Retina (tissue), 1 donor: ENCODE data around the gene NDFIP1.
"Not testable (repeated sequence)": the region's sequence is repeated elsewhere in the genome, so short reads cannot be mapped to it uniquely, and the experiment has no call there.

Experiments used
- DNase-seq: peaks from one replicate; pipeline ENCODE4 v3.0.0-alpha.2; 2016

NDFIP1 gene

DNA sequence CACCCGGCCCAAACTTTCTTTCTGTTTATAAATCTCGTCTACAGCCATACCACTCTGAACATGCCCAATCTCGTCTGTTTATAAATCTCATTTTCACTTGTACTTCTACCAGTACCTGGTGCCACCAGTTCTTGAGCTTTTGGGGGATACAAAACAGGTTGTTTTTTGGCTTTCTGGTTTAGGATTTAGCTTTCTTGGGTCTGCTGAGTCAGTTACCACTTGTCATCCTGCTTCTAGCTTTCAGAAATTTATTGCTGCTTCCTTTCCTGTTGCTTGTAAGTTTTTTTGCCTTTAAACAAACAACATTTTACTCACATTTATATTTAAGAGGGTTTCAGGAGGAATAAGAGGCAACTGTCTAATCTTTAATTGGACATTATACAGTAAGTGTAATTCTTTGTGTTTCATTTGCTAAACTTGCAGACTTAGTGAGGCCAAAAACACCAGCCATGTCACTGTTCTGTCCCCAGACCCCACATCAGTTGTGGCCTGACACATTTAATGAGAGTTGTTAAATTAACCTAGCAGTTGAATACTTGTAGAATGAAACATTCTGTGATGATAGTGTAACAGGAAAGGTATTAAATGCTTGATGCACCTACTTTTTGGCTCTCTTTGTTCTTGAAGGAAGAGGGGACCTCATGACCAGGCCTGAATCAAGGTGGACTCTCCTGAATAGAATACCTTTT is 11.8 kb downstream of the NDFIP1 start:
- DNase-seq, result no peak

DNA sequence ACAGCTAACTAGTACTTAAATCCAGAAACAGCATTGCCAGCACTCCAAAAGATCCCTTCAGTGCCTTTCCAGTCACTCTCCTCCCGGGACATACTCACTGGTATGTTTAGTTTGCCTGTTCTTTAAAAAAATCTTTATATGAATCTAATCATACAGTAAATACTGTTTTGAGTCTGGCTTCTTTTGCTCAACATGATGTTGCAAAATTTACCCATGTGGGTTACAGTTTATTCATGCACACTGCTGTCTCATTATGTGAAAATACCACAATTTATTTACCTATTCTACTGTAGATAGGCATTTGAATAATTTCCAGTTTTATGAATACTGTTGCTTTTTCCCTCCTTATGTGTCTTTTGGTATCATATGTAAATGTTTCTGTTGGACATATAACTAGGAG is 13.5 kb downstream of the NDFIP1 start:
- no peak for DNase-seq

DNA sequence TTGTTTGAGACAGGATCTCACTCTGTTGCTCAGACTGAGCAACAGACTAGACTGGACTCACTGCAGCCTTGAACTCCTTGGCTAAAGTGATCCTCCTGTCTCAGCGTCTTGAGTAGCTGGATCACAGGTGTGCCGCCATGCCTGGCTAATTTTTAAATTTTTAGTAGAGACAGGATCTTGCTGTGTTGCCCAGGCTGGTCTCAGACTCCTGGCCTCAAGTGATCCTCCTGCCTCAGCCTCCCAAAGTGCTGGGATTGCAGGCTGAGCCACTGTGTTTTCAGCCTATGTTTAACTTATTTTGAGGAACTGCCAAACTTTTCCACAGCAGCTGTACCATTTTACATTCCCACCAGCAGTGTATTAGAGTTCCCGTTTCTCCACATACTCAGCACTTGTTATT is 16.8 kb downstream of the NDFIP1 start:
- no peak for DNase-seq

DNA sequence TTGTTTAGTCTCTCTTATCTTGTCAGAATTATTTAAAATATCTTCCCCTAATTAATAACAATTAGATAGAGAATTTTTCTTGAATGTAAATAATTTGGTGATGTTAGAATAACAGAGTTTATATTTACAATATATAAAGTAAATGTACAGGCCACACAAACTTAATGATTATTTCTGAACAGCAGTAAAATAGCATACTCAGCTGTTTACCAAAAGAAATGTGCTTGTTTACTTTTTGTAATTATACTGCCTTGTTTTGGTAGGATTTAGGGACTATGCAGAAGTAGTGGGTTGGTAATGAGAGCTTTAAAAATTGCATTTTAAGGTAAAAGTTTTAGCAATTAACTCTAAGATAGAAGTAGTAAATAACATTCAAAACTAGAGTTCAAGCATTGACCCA is 17.4 kb downstream of the NDFIP1 start:
- no peak for DNase-seq

DNA sequence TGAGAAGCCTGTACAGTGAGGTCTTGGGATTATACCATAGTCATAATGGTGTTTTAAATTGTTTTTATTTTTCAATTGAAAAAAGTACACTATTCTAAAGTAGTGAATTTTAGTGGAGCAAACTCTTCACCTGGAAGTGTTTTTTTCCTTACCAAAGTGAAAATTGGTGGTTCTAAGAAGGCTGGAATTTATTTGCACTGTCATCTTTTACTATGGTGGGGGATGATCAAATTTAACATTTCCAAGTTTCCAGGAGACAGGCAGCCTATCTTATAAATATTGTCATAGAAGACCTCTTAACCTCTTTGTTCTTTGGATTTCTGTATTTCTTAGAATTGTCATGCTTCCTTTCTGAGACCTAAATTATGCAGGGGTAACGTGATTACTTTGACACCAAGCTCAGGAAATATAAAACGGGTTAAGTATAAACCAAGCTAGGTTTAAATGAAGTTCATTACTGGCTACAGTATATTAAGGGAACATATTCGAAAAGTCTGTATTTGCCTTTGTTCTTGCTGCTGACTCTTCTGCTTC is 20.2 kb downstream of the NDFIP1 start:
- DNase-seq, result no peak

DNA sequence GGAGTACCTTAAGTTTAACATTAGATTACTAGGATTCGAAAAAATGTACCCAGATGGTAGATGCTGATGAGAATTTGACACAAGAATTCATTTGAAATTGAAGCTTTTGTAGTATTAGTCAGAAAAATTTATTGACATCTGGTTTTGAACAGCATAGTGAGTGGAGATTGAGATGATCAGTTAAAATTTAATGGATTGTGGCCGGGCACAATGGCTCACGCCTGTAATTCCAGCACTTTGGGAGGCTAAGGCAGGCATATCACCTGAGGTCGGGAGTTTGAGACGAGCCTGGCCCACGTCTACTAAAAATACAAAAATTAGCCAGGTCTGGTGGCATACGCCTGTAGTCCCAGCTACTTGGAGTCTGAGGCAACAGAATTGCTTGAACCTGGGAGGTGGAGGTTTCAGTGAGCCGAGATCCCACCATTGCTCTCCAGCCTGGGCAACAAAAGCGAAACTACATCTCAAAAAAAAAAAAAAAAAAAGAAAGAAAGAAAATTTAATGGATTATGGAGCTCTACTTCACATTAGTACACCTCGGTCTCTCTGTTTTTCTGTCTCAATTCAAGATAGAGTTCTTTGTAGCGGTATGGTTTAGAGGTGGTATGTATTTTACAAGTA is 21.0 kb downstream of the NDFIP1 start:
- DNase-seq, result no peak

DNA sequence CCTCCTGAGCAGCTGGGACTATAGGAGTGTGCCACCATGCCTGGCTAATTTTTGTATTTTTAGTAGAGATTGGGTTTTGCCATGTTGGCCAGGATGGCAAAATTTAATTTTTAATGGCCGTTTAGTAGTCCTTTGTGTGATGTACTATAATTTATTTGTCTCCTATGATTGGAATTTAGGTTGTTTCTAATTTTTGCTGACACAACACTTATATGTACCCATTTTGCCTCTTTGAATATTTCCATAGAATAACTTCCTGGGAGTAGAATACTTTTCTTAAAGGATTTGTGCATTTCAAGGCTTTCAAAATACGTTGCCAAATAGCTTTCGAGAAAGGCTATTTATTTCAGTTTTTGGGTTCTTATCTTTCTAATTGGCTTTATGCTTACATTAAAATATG is 22.8 kb downstream of the NDFIP1 start:
- DNase-seq, result no peak

DNA sequence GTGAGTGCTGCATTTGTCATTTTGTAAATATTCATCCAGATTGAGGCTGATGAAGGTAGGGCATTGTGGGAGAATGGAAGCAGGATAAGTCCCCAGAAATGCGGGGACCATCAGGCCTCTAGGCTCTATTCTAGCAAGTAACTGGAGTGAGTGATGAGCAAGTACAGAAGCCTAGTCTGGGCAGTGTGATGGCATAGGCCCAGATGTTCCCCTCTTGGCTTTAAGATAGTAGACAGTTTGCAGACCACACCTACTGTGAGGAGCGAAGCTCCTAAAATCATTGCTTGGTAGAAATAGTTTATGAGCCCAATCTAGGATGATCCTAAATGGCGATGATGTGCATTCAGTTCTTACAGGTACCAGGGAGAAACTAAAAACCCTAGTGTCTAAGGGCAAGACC is 24.3 kb downstream of the NDFIP1 start:
- no peak for DNase-seq

DNA sequence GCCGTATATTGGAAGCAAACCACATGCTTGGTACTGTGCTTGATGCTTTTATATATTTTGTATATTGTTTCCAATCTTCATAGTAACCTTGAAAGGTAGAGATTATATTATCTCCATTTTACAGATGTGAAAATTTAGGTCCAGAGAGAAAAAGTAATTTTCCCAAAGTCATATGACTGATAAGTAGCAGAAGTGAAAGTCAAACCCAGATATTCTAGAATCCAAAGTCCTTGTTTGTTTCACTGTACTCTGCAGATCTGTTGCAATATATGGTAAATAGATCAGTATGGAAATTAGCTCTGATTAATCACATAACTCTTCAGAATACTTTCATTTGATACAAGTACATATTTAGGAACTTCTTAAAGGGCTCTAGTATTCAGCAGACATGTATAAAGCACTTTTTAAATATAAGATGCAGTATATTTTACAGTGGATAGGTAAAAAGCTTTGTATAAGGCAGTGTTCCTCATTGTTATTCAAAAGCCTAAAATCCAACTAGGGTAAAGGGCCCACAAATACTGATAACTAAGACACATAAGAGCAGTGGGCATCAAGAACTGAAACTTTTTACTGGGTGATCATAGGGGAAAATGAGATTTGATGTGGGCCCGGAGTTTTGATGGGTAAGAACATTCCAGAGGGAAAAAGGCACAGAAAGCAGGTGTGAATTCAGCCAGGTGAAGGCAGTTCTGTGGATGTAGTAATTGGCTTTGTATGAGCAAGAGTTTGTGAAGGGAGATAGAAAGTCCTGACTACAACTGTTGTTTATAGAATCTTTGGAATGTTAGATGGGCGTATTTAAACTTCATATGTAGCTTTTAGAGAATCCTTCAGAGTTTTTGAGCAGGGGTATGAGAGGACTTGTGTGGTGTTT is 25.0 kb downstream of the NDFIP1 start:
- no peak for DNase-seq

DNA sequence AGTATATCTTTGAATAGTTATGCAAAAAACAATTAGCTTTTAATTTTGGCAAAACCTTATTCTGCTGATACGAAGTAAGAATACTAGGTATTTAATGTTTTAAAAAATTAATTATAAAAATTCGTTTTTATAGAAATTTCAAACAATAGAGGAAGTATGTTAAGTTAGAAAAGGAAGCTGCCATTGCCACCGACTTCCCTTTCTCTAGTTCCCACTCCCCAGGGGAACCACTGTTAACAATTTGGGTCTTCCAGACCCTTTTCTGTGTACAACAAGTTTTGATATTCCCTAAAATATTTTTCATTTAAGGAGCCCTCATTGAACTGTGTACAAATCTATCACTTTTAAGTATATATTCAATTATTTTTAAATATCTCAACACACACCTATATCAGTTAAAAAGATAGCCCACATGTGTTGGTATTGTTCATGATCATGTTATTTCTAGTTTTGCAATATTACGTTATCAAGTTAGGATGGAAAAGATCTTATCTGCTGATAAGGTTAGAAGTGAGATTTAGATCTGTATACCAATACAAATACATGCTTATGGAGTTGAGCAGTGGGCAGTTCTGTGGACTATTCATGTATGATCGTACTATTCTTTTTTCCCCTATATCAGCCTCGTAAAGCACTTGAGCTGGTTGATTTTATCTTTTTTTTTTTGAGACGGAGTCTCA is 25.9 kb downstream of the NDFIP1 start:
- no peak for DNase-seq

DNA sequence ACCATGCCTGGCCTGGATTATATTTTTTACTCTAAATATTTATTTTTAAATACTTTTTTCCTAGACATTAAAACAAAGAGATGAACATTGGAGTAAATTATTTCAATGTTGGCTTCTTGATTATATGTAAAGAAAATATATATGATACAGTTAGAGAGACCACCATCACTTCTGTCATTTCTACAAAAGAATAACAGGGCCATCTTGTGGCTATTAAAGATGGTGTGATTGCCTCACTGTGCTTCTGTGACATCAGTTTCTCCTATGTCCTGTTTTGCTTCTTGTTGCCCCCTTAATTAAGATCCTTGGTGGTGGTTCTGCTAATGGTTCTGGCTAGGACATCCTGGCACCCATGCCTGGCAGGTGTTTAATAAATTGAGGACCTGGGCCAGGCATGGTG is 32.9 kb downstream of the NDFIP1 start:
- no peak for DNase-seq

DNA sequence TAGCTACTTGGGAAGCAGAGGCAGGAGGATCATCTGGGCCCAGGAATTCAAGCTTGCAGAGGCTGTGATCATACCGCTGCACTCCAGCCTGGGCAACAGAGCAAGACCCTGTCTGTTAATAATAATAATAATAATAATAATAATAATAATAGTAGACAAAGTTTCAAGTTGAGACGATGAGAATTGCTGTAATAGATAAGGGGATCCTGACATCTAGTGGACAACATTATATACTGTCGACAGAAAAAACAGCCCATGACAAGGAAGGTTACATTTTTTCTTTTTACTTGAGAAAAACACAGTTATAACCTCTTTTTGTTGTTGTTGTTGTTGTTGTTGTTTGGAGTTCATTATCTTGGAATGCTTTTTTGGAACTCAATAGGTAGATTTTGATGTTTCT is 35.3 kb downstream of the NDFIP1 start:
- no peak for DNase-seq

DNA sequence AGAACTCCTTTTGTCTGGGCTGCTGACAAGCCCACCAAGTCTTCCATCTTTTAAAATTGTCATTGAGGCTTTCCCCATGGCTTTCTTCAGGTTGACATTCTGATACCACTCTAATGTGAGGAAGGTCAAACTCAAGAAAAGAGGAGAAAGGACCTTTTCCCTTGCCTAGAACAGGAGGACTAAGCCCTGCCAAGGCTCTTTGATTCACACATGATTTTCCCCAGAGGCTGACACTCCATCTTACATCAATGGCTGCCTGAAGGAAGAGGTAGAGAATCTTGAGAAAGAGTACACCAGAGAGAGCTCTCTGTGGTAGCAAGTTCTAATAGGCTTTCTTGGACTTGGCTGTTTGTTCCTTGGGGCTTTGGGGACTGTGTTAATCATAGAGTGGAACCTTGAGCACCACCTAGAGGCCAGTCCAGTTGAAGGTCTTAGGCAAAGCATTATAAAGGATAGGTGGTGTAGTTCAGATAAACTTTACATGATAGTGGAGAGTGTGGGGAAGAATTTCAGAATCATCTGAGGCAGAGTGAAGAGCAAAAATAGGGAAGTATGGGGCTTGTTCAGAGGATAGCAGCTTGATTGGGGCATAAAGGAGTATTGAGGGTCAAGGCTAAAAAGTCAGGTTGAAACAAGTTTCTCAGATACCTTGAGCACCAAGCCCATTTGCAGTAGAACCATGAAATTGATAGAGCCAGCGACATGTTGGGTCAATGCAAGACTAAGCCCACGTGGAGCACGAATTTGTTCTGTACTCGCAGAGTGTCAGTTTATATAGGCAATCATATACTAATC is 36.7 kb downstream of the NDFIP1 start:
- DNase-seq, result peak; percentile 60

DNA sequence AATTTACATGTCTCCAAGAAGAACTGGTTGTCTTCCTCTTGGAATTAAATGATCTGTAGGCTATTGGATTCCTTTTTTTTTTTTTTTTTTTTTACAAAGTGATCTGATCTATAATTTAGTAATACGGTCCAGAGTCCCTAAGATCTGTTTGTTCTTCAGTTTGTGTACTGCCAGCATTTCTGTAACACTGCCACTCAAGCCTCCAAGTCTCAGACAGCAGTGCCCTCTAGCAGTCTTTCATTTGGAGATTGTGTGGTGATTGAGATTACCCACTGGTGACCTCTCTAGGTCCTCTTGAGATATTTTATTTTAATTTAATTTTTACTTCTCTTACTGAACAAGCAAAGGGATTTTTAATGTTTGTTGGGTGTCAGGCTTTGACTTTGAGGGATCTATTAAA is 40.8 kb downstream of the NDFIP1 start:
- no peak for DNase-seq

DNA sequence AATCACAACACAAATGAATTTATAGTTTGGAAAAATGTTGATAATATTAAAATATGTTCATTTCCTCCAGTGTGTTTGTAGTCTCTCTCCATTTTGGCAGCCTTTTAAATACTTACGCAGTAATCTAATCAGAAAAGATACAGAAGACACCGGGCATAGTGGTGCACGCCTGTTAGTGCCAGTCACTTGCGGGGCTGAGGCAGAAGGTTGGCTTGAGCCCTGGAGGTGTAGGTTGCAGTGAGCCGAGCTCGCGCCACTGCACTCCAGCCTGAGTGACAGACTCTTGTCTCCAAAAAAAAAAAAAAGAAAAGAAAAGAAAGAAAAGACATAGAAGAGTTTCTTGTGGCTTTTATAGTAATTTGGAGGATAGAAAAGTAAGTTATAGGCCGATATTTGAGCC is 41.9 kb downstream of the NDFIP1 start:
- no peak for DNase-seq

DNA sequence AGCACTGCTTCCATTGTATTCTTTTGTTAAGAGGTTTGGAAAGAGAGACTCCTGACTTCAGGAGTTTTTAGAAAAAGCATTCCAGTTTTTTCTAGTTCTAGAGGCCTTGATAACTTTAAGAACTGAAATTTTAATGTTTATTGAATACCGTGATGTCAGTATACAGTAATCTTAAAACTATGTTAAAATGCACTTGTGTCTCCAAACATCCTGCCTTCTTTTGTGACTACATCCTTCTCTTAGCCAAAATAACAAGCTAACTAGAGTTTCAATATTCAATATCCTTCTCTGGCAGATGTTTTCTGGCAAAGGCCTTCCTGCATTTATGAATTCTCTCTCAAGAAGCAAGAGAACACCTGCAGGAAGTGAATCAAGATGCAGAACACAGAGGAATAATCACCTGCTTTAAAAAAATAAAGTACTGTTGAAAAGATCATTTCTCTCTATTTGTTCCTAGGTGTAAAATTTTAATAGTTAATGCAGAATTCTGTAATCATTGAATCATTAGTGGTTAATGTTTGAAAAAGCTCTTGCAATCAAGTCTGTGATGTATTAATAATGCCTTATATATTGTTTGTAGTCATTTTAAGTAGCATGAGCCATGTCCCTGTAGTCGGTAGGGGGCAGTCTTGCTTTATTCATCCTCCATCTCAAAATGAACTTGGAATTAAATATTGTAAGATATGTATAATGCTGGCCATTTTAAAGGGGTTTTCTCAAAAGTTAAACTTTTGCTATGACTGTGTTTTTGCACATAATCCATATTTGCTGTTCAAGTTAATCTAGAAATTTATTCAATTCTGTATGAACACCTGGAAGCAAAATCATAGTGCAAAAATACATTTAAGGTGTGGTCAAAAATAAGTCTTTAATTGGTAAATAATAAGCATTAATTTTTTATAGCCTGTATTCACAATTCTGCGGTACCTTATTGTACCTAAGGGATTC is 43.1 kb downstream of the NDFIP1 start:
- DNase-seq, result peak; percentile 42

DNA sequence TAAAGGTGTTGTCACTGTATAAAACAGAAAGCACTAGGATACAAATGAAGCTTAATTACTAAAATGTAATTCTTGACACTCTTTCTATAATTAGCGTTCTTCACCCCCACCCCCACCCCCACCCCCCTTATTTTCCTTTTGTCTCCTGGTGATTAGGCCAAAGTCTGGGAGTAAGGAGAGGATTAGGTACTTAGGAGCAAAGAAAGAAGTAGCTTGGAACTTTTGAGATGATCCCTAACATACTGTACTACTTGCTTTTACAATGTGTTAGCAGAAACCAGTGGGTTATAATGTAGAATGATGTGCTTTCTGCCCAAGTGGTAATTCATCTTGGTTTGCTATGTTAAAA is 43.8 kb downstream of the NDFIP1 start:
- no peak for DNase-seq

DNA sequence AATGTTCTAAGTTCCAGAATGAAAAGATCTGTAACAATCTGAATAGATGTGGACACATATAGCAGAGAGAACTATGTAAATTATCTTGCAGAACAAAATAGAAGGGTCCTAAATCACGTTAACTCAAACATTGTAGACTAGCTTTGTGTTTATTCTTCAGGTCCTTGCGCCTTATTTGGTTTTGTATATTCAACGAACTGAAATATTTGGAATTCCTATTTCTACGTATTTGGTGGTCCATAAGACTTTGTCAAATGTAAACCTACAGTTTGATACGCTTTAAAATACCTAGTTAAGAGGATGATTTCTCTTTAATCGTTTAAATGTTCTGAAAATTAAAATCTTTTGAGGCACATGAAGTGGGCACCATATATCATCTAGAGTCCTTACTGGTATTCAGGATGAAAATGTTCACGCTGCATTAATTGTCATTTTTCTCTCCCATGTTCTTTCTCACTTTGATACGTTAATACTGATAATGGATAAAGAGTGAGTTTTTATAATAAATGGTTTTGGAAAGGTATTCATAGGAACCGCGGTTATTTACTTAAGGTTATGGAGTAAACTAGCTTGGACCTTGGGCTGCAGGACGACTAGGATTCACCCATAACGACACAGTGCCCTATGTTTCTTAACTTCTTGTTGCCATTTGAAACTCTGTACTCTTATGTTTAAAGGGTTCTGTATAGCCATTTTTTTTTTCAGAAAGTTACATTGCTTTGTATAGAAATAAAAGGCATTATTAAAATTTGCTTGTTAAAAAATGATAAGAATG is 45.3 kb downstream of the NDFIP1 start:
- DNase-seq, result no peak

DNA sequence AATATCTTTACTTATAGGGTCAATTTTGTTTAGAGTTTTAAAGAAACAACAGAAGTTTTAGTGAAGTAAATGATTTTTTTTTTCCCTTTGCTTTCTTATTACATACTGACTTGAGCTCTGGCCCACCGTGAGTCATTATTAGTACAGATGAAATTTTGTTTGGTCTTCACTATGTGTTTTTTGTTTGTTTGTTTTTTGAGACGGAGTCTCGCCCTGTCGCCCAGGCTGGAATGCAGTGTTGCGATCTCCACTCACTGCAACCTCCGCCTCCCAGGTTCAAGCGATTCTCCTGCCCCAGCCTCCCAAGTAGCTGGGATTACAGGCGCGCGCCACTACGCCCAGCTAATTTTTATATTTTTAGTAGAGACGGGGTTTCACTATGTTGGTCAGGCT is 45.9 kb downstream of the NDFIP1 start:
- not testable (repeated sequence) for DNase-seq

DNA sequence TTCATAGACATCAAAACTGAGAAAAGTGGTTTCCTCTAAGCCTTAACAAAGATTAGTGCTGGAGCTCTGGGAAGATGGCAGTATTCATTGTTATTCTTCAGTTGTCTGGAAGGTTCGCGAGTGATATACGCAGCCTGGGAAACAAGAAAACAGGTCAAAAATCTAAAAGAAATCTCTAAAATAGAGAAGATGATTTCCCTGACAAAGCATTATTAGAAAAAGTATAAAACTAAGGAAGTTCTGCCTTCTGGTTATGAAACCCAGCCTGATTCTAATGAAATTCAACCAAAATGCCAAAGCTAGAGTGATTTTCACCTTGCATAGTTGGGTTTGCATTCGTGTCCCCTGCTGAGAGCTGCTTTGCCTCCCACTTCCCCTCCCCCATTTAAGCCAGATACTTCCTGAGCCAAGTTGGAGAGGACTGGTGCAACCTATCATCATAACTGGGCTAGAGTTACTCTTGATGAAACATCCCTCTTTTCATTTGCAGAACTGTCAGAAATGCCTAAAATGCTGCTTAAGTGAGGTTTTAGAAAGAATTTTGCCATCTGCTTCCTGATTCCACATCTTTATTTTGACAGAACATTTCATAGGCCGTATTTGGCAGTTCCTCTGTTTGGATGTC is 48.4 kb downstream of the NDFIP1 start:
- no peak for DNase-seq
